B cell (primary cell): ENCODE measurements around the gene ULK4.
"Not testable (repeated sequence)": the region's sequence is repeated elsewhere in the genome, so short reads cannot be mapped to it uniquely, and the experiment has no call there.

Experiments used
- CTCF ChIP-seq: fragments of 200-600 bp; IDR thresholded peaks from one replicate; pipeline ENCODE4 v1.8.0; 2022; ENCODE audit warnings: antibody characterized with exemption, mild to moderate bottlenecking
- EZH2 ChIP-seq: IDR thresholded peaks from 2 replicates; pipeline ENCODE4 v1.6.1; 2012; ENCODE audit warnings: borderline replicate concordance, low read depth, mild to moderate bottlenecking, moderate library complexity, low read length; ENCODE audit not compliant: insufficient read depth, poor library complexity, severe bottlenecking

- not testable (repeated sequence) for TF ChIP-seq CTCF, EZH2
Observed at GRCh38 chr3:41877741-41878140, 84.2 kb downstream of the ULK4 start.
